ENCODE measurements around the gene BBS7. TPM values are rescaled to one million over a fixed set of nuclear protein-coding genes. Genes with fewer than 3 reads are reported as not detected.

The BBS7 gene
- total and polyA plus RNA-seq, 9 of the 15 experiments (the other 6 are each of a cell fraction or from before 2014, with no cell fraction given), result 13.4 to 25.8 (median 16.4) TPM

DNA sequence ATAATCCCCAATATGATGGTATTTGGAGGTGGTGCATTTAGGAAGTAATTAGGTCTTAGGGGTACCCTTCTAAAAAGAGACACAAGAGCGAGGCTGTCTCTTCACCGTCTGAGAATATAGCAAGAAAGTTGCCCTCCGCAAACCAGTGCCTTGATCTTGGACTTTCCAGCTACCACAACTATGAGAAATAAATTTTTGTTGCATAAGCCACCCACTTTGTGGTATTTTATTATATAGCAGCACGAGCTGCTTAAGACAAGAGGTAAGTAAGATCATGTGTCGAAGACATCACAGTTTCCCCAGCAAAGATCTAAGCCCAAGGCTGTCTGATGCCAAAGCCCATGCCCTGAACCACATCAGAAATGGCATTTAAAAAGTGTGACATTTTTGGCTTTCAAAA is 78.8 kb downstream of the BBS7 start:
- ChIA-PET CTCF (ENCODE audit: low intra/inter-chr PET ratio) (no interaction called here), POLR2A (no interaction called here)
- Histone ChIP-seq H3K4me2 (ENCODE audit: insufficient read depth, low read length) (no peak overlapping the region), H3K9me1 (ENCODE audit: control insufficient read depth, insufficient read depth, low read length) (no peaks in the 10 kb centered on the region), H3K36me3 (ENCODE audit: control insufficient read depth, insufficient read depth, low read length) (no peaks in the 10 kb centered on the region), H3K9me3 (replicated peaks; ENCODE audit: control insufficient read depth, insufficient read depth, low read depth, low read length) (no peaks in the 10 kb centered on the region), H3K4me1 (replicated peaks in 1 of 2; ENCODE audit: control insufficient read depth in 2 of 2, insufficient read depth in 2 of 2, low read length in 2 of 2) (peaks cover 5 to 36% of the 10 kb centered on the region in 2 experiments; a peak in 3 of 5 replicates), H3K9ac (ENCODE audit: insufficient read depth in 1 of 2, low read depth in 2 of 2, low read length in 2 of 2) (no peak overlapping the region), H3K27ac (ENCODE audit: extremely low read depth, low read depth, low read length) (no peak overlapping the region), H3K79me2 (ENCODE audit: control insufficient read depth, insufficient read depth, low read length) (no peaks in the 10 kb centered on the region), H3K4me3 (no peak overlapping the region), H4K20me1 (replicated peaks; ENCODE audit: control insufficient read depth, insufficient read depth, low read length) (no peaks in the 10 kb centered on the region), H2AFZ (ENCODE audit: low read depth, low read length) (no peak overlapping the region), H3K27me3 (ENCODE audit: control insufficient read depth in 2 of 2, insufficient read depth in 2 of 2, low read length in 2 of 2) (no peaks in the 10 kb centered on the region)
- no peak for TF ChIP-seq NFE2L1 (tag; IDR thresholded peaks at IDR 0.05; ENCODE audit: borderline replicate concordance, low read depth)
- TF ChIP-seq NR2C2 (CRISPR knock-in tag; IDR thresholded peaks at IDR 0.05), result no peak
- 0 out of 2 replicates have a peak, but pooled peaks have one; percentile 13 for TF ChIP-seq NR2C2 (tag; IDR thresholded peaks at IDR 0.05)
- TF ChIP-seq ADNP (tag; IDR thresholded peaks at IDR 0.05), result peak; percentile 85
- DNase-seq (ENCODE audit: extremely low read depth in 1 of 4, low spot score in 3 of 4) (no peak), ATAC-seq (no peak), FAIRE-seq (no peak)
- no TSS peak for BruUV-seq (replicated peaks)
- intact Hi-C loops (cut with micrococcal nuclease), result no loop called here
- 82% methylated on average over 5 of the region's 5 CpGs for WGBS (ENCODE audit: insufficient coverage, low coverage, missing lambda C conversion rate)
- in situ Hi-C loops (cut with MboI), result no loop called here

DNA sequence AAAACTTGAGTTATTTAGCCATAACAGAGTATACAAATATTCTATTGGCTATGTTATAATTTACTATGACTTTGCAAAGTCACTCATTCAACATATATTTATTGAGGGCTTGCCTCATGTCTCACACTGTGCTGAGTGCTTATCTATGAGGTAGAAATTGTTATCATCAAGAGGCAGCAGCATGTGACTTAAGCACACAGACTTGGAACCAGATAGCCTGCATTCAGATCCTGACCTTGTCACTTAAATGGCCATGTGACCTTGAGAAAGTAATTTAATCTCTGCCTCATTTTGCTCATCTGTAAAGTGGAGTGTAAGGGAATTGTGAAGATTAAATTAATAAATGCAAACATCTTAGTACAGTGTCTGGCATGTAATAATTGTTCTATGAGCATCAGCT is 79.3 kb downstream of the BBS7 start:
- CTCF ChIA-PET (ENCODE audit: low intra/inter-chr PET ratio), result no interaction called here
- ATAC-seq, result peak; percentile 71
- no peak for TF ChIP-seq DIDO1 (tag; IDR thresholded peaks at IDR 0.05; ENCODE audit: low read depth)
- TF ChIP-seq, protein P1, sequence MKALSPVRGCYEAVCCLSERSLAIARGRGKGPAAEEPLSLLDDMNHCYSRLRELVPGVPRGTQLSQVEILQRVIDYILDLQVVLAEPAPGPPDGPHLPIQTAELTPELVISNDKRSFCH (CRISPR knock-in tag; IDR thresholded peaks at IDR 0.05), result no peak
- TF ChIP-seq, protein P1 (tag; IDR thresholded peaks at IDR 0.05), result no peak
- TF ChIP-seq POLR2AphosphoS2 (IDR thresholded peaks at IDR 0.05; ENCODE audit: low read length), result no peak
- TF ChIP-seq NFXL1 (CRISPR knock-in tag; IDR thresholded peaks at IDR 0.05), result no peak
- TF ChIP-seq FOXK1 (CRISPR knock-in tag; IDR thresholded peaks at IDR 0.05; ENCODE audit: borderline replicate concordance), result no peak
- TF ChIP-seq, protein P2, sequence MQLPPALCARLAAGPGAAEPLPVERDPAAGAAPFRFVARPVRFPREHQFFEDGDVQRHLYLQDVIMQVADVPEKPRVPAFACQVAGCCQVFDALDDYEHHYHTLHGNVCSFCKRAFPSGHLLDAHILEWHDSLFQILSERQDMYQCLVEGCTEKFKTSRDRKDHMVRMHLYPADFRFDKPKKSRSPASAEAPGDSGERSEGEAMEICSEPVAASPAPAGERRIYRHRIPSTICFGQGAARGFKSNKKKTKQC (CRISPR knock-in tag; IDR thresholded peaks at IDR 0.05), result no peak
- no peak for TF ChIP-seq ZNF175 (CRISPR knock-in tag; IDR thresholded peaks at IDR 0.05; ENCODE audit: low read depth)
- TF ChIP-seq, protein P3, sequence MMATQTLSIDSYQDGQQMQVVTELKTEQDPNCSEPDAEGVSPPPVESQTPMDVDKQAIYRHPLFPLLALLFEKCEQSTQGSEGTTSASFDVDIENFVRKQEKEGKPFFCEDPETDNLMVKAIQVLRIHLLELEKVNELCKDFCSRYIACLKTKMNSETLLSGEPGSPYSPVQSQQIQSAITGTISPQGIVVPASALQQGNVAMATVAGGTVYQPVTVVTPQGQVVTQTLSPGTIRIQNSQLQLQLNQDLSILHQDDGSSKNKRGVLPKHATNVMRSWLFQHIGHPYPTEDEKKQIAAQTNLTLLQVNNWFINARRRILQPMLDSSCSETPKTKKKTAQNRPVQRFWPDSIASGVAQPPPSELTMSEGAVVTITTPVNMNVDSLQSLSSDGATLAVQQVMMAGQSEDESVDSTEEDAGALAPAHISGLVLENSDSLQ (IDR thresholded peaks at IDR 0.05), result peak; percentile 76
- TF ChIP-seq, protein P4, sequence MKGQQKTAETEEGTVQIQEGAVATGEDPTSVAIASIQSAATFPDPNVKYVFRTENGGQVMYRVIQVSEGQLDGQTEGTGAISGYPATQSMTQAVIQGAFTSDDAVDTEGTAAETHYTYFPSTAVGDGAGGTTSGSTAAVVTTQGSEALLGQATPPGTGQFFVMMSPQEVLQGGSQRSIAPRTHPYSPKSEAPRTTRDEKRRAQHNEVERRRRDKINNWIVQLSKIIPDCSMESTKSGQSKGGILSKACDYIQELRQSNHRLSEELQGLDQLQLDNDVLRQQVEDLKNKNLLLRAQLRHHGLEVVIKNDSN (CRISPR knock-in tag; IDR thresholded peaks at IDR 0.05), result peak; percentile 80
- TF ChIP-seq ELF1 (tag; IDR thresholded peaks at IDR 0.05), result no peak

More for the DNA sequence above, 79.3 kb downstream of the BBS7 start:
- Histone ChIP-seq H3K9me3 (replicated peaks; ENCODE audit: control insufficient read depth, insufficient read depth, low read depth, low read length) (no peaks in the 10 kb centered on the region), H3K4me2 (ENCODE audit: insufficient read depth, low read length) (no peak overlapping the region), H4K20me1 (replicated peaks; ENCODE audit: control insufficient read depth, insufficient read depth, low read length) (no peaks in the 10 kb centered on the region), H3K79me2 (ENCODE audit: control insufficient read depth, insufficient read depth, low read length) (no peaks in the 10 kb centered on the region), H3K27ac (ENCODE audit: extremely low read depth, low read depth, low read length) (peak overlapping the region; percentile 29; the same call in 1 of the 3 replicates), H3K9ac (ENCODE audit: insufficient read depth in 1 of 2, low read depth in 2 of 2, low read length in 2 of 2) (no peak overlapping the region; a peak in 1 of 4 replicates), H2AFZ (ENCODE audit: low read depth, low read length) (0 out of 2 replicates have a peak overlapping the region, but pooled peaks have one; percentile 0), H3K4me3 (no peak overlapping the region), H3K27me3 (ENCODE audit: control insufficient read depth in 2 of 2, insufficient read depth in 2 of 2, low read length in 2 of 2) (no peaks in the 10 kb centered on the region), H3K4me1 (replicated peaks in 1 of 2; ENCODE audit: control insufficient read depth in 2 of 2, insufficient read depth in 2 of 2, low read length in 2 of 2) (peaks cover 5 to 36% of the 10 kb centered on the region in 2 experiments; a peak in 3 of 5 replicates), H3K9me1 (ENCODE audit: control insufficient read depth, insufficient read depth, low read length) (no peaks in the 10 kb centered on the region), H3K36me3 (ENCODE audit: control insufficient read depth, insufficient read depth, low read length) (no peaks in the 10 kb centered on the region)
- FAIRE-seq, result peak; percentile 95
- intact Hi-C loops (cut with micrococcal nuclease) (no loop called here), in situ Hi-C loops (cut with MboI) (no loop called here)
- peak; percentile 75 to 84 (median 76) for DNase-seq (ENCODE audit: extremely low read depth in 1 of 4, low spot score in 3 of 4)
- no TSS peak for BruUV-seq (replicated peaks)
- POLR2A ChIA-PET, result no interaction called here
